Inflammatory macrophage treated with lipopolysaccharide for 1 hour (primary cell): ENCODE data around the gene CELF4.

Experiments
- DNase-seq, 2 donors: peaks; one replicate each; pipeline ENCODE4 v3.0.0-alpha.2; 2020 to 2022

CELF4 gene

DNA sequence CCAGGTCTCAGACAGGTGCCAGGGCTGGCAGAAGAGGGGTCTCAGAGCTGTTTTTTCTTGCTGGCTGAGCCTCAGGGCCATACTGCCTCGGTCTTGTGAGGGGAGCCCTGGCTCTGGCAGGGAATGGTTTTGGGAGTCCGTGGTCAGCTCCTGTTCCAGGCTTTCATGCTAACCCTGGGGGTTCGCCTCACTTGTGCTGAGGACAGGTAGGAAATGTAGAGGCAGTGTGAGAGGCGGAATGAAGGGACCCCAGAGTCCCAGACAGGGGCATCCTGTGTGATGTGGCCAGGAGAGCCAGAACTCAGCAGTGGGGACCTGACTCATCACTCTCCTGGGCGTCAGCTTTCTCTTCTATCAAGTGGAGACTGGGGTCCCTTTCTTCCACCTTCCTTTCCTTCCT, 5.7 kb upstream of the CELF4 start:
- no peak for DNase-seq

DNA sequence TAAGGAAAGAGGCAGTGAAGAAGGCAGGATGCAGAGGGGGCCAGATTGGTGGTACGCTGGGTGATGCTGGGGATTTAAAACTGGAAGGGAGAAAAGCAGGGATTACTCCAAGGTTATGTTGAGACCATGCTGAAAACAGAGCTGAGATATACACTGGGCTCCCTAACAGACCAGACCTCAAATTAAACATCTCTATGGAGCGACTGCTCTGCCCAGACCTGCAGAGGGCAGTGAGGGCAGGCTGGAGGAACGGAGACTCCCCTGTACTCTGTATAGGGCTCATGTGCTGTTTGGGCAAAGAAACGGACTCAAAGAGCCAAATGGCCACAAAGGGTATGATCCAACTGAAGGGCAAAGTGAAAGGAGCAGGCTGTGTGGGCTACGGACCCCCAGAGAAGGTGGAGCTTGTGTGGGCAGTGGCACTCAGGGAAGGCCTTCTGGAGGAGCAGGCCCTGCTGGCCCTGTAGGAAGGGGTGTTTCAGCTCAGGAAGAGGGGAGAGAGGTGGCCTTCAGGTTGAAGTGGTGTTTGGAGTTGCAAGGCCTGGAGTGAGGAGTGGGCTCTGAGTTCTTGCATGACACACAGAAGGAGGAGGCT, 4.8 kb upstream of the CELF4 start:
- no peak for DNase-seq

DNA sequence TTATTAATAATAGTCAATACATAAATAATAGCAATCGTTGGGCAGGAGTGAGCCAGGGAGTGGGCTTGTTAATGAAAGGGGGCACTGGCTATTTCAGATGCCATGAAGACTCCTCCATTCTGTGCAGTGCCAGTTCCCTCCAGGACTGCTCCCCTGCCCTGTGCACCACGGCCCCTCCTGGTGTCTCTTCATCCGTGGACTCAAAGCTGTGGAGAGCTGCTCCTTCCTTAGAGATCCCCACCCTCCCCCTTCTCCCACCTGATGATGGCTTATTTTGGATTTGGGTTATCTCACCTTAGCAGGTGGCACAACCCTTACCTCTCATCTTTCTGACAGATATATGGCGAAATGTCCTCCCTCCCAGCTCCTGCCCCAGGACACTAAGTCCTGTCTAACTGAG, 3.1 kb upstream of the CELF4 start:
- no peak for DNase-seq

DNA sequence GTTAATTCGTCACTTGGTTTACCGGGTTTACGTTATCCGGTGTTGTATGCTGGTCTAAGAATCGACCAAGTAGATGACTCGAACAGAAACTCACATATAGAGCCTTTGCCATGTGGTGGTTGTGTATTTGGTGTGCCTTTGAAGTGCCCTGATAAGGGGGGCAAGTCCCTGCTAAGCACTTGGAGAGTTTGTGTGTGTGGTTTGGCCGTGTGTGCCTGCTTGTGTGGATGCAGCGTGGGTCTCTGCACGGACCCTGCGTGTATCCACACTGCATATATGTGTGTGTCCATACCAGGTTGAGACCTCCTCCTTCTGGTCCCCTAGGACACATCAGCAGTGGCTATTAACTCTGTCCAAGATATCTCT, 2.4 kb upstream of the CELF4 start:
- no peak for DNase-seq

DNA sequence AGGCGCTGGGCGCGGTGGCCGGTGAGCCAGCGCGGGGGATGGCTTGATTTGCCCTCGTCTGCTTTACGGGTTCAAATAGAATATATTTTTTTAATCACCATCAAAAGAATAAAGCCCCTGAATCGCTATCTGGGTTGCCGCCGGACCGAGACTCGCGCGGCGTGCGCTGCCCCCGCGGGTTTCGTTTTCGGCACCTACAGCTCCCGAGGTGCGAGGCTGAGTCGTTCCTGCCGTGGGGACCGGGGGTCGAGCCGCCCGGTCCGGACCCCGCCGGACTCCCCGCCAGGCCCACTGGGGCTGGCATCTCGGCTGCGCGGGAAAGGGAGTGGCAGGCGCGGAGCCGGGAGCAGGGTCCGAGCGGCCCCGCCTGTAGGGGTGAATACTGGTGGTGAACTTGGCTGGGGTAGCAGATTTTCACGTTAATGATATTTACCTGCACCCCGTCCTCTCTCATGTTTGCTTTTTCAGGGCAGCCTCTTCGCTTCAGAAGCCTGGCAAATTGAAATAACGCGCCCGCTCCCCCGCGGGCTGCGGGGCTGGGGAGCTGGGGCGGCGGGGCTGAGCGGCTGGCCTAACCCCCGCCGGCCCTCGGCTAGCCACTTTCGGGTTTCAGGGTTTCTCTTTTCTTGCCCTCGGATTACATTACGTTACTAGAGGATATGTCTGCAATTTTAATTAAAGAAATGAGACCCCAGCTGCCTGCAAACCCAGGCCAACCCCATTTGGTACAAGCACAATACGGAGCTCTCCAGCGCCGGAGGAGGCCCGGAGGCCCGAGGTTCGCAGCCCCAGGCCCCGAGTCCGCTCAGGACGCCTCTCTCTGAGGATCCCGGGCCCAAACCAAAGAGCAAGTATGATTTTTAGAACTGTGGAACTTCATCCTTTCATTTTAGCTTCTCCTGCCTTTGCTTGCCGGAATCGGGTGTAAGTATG, 1.7 kb upstream of the CELF4 start:
- no peak for DNase-seq

DNA sequence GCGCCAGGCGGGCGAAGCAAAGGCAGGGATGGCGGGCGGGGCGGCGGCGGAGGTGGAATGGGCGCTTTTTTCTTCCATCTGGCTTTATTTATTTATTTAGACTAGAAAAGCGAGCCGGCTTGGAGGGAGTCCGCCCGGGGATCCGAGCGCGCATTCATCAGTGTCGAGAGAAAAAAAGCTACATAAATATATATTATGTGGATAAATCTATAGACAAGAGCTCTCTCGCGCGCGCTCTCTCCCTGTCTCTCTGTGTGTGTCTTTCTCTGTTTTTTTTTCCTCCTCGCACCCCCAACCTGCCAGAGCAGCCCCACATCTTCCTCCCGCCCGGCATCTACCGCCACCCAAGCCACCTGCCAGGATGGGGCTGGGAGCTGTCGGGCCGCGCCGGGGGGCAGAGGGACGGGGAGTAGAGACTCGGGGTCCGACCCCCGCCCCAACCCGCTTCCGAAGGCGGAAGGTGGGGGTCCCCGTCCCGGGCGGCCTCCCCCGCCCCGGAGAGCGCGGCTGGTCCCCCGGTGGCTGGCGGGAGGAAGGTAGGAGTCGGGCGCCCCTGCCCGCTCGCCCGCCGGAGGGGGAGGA, 972 bp upstream of the CELF4 start:
- DNase-seq: no peak

DNA sequence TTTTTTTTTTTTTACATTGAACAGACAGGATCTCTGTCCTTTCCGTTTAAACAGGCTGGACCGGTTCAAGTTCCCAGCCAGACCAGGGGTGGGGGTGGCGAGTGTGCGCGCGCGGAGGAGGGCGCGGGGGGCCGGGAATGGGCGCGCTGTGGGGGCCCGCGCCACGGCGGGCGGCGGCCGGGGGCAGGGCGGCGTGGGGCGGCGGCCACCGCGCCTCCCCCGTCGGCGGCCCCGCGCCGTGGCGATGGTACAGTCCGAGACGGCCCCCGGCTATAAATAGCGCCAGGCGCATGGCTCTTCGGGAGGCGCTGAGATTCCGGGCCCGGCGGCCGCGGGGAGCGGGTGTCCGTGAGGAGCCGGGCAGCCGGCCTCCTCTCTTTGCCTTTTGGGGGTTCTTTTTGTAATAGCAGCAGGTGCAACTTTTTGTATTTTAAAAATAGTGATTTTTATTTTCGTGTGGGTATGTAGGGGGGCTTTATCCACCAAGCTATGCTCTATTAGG, 430 bp upstream of the CELF4 start:
- DNase-seq: no peak

DNA sequence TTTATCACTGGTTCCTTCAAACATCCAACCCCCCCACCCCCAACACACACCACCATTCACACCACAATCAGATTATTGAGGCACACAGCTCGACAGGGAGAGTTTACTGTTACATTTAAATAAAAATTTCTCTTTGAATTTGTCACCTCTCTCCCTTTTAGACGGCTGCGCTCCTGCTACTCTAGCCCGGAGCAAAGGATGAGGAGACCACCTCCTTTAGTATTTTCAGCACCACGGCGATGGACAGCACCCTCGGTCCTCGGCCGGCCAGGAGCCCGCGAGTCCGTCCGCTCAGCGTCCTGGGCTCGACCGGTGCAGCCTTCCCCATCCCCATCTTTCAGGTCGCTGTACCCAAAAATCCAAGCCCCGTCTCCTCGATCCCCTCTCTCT, 892 bp downstream of the CELF4 start:
- peak in 1 of 2 donors; percentile 1 for DNase-seq

DNA sequence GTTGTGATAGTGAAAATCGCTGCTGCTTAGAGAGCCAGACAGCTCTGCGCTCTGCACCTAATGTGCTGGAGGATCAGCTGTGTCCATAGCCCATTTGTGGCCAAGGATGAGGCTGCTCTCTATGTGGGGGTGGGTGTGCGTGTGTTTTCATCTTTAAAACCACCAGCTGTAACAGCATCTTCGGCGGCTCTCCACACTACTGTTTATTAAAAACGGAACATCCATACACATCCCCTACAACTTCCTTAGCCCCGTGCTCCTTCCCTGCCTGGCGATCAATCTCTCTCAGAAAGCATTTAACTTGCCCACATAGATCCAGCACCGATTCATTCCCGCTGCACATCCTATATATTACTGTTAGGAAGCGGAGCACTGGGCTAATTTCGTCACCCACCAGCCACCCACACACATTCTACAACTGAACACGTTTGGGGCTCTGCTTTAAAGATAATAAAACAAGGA, 1.6 kb downstream of the CELF4 start:
- DNase-seq: no peak

DNA sequence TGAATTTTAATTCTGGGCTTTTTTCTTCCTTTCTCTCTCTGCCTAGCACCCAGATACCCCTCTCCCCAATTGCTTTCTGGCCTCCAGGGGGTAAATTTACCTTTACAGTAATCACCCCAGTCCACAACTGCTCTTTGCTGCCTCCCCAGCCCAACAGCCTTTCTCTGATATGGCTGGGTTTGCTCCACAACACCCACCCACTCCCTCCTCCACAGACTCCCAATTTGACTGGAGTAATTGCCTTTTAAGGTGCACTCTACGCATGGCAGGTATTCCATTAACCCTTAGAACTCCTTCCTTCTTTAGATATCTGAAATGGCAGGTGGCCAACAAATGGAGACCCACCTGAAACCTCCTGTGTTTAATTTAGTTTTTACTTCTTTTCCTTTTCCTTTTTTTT, 3.6 kb downstream of the CELF4 start:
- DNase-seq: no peak

DNA sequence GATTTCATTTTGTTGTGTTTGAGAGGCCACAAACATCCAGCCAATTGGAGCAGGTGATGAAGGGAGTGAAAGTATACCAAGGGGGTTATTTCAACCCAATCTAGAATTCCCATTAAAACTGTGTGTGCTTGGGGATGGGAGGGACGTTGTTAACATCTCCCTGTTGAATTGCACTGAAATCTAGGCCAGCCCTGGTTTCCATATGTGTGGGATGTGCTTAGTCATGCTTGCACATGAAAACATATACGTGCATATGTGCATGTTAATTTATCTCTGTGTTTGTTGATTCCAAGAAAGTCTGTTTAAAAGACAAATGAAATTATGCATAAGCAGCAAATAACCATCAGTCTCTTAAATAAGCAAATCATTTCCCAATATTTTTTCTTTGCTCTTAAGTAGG, 5.6 kb downstream of the CELF4 start:
- no peak for DNase-seq

DNA sequence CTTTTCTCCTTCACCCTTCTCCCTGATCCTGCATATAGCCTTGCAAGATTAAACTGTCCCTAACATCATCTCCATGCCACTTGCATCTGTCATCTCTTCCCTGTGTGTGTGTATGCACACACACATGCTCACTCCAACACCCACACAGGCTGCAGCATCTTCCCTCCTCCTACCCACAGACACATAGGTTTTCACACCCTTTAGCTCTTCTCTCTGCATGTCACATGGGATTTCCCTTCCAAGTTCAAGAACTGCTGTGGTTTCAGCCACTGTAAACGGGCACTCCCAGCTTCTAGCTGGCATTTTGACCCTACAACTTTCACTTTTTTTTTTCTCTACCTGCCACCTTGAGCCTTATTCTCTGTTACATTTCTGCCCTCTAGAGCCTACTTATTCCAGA, 6.4 kb downstream of the CELF4 start:
- DNase-seq: no peak

DNA sequence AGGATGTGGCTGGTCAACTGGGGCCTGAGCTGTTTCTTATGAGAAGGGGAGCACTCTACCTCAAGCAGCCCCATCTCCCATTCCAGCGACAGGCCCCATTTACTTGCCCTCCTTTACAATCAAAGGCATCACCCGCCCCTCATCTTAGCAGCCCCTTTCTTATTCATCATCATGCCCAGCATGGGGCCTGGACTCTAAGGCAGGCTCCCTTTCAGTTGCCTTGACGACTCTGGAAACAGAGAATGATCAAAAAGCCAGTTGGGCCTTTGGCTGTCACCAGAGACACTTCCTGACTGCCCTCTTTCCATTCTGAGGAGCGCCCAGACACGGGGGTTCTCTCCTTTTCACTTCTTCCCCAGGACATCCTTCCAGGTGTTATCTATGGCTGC, 11.2 kb downstream of the CELF4 start:
- DNase-seq: no peak

DNA sequence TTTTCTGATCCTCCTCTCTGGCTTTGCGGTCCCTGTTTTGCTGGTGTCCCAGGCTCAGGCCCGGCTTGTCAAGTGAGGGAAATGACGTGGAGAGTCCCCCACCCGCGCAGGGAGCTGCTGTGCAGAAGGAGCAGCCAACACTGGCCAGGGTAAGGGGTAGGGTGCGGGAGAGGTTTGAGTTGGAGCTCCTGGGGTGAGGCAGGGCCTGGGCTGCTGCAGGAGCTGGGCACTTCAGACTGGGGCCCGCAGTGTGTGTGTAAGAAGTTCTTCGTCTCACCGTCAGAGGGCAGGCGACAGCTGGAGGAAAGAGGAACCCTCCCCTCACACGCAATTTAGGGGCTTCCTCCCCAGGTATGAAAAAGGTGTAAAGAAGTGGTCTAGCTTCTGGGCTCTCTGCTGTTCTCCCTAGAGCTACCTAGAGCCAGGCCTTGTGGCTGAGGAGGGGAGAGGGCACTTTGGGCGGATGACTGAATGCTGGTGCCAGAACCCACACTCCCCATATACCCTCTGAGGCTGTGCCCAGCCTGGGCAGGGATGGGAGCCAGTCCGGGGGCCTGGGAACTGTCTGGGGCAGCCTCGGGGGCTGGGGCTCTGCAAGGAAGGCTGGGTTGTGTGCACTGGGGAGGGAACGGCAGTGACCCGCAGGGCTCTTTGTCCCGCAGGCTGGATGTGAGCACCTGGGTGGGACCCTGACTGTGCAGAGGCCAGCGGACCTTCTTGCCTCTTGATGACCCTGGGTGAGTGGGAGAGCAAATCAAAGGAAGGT, 11.8 kb downstream of the CELF4 start:
- DNase-seq: no peak

DNA sequence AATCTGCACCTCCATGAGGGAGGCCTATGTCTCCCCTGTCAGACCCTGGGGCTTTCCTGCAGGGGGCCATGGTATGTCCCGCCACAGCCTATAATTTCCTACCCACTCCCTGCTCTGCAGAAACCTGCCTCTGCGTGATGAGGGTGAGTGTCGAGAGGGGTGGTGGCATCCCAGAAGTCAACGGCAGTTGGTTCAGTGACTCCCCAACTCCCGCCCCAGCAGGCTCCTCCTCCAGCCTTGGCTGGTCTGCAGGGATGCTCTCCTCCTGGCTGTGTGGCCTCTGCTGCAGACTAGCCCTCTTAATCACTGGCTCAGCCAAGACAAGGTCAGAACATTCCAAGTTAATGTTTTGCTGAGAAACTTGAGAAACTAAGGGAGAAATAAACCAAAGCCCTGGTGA, 13.3 kb downstream of the CELF4 start:
- no peak for DNase-seq

DNA sequence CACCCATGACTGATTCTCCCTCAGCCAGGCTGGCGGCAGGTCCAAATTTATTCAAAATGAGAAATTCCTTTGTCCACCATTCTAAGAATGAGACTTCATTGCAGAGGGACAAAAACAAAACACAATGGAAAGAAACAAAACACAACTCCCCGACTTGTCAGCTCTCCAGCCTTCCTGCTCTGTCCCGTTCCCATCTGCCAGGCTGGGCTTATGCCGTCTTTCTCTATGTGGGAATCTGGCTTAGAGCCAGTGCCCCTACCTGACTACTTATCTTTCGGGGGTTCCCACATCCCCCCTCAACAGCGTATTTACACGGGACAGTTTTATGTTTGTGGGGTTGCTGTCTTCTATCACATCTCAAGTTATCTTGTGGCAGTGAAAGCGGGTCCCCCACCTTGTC, 13.8 kb downstream of the CELF4 start:
- no peak for DNase-seq

DNA sequence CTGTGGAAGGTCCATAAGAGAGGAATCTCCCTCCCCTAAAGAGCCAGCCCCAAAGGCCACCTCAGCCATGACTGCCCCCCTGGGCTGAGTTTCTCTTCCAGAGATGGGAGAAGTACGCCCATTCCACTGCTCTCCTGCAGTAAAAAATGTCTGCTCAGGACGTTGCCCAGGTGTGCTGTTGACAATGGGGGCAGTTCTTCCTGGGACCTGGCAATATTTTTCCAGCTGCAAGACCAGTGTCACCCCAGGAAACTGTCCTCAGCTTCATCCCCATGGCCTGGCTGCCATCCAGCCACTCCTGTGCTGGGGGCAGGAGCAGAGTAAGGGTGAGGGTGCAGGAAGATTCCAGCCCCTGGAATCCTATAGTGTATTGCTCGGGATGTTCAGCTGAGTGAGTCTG, 14.3 kb downstream of the CELF4 start:
- DNase-seq: no peak

DNA sequence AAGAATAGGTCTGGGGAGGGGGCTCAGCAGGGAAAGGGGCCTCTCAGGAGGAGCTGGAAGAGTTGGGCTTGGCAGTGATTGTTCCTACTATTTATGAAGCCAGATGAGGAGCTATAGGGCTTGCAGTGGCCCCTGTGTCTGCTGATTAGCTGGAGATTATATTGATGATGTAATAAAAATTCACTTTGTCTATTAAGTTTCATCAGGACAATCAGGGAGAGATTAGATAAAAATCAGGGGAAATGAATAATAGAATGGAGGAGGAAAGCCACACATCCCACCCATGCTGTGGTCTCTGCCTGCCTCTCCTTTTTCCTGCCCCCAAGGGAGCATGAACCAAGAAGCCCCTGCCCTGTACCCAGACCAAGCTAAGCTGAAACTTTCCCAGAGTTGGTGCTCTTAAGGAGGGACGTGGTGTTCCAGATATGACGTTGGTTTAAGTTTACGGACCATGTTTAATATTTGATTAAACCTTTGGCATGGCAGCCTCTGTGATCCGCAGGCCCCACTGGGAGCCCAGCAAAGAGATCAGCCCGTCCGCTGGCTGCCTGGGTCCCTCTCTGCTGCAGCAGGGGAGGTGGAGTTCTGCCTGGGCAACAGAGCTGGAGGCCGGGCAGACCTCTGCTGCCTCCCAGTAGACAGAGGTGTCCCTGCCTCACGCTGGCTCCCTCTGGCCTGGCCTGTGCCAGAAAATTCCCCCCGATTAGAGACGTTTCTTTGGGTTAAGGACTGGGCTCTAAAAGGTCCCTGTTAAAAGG, 15.3 kb downstream of the CELF4 start:
- DNase-seq: no peak

DNA sequence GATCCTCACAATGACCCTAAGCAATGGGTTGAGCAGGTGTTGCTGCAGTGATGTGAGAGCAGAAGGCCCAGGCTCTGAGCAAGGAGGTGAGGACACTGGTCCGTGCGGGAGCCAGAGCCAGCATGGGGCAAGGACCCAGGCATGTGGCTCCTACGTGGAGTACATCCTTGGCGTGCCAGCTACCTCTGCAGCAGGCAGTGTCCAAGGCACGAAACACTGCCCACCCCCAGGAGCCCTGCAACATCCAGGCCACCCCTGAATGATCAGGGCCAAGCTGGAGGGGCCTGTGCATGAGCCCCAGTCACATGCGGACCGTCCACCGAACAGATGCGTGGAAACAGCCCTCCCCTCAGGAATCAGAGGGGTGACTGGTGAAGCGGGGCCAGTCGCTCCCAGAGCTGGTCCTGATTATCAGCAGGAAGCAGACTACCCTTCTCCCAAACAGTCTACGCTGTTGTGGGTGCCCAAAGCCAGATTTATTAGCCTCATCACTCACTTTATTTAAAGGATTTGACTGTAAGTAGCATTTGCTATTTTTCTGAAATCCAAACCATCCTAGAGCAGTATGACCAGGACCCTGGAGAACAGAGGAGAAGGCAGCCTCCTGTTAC, 16.8 kb downstream of the CELF4 start:
- DNase-seq: no peak

DNA sequence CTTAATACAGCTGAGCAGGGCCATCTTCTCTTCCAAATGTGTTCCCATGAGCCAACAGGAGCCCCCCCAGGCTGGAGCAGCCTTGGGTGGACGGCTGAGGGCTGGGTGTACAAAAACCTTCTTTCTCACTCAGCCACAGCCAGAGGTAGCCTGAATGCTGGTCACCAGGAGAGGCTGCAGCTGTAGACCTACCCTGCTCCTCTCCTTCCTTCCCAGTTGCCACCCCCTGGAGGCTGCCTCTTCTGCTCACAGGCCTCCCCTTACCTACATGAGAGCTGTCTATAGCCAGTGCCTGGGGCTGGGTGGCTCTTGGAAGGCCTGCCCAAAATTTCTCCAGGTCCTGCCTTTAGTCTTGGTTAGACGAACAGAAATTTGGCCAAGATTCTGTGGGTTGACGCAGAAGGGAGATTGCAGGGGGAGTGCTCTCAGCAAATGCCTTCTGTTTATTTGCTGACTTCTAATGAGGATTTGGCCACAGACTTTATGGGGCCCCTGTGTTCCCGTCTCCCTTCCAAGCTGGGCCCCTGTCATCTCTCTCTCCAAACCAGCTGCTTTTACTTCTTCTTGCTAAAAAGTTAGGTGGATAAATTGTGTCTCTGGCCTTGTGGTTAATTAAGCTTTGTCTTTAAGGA, 18.3 kb downstream of the CELF4 start:
- no peak for DNase-seq

DNA sequence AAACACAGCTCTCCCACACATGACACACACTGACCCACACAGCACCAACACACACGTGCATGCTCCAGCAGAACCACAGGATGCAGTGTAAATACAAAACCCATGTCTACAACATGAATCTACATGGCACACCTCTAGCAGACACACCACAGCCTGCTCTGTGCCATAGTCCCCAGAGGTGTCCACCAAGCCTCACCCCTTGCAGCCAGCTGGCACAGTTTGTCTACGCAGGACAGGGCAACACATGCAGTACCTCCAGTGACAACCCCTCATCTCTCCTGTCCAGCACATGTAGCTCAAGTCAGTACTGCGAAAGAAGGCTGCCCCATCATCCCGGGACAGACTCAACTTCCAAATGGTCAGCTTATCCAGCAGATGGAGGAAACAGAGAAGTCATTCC, 18.9 kb downstream of the CELF4 start:
- no peak for DNase-seq

DNA sequence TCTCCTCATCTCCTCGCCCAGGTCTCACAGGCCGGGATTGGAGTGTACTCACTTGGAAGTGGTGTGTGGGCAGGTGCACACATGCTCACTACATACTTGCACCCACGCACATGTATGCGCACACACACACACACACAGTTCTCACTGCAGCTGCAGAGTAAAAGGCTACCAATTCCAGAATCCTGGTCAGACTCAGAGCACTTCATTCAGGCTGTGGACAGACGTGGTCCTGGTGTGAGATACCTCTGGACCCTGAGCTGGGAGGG, 19.4 kb downstream of the CELF4 start:
- no peak for DNase-seq
